Measurements from ENCODE around the gene SLC66A1.

SLC66A1 gene

DNA sequence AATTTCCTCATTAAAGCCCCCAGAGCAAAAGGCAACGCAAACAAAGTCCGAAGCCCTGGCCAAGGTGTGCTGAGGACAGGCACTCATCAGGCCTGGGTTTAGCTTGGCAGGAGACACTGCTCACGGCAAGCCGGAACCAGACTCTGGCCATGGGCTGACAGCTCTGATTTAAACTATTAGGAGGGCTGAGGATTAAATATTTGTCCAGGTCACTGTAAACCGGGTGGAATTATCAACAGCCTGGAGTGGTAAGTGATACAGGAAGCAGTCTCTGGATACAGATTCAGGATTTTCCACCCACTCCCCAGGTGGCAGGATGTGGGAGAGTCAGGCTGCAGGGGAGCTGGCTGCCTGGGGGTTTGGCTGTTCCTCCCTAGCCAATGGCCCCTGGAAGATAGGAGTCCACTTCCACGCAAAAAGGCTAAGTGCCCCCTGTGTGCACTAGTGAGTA lies 42.4 kb downstream of the SLC66A1 start:
- no peaks in the 10 kb centered on the region for H3K9me3 ChIP-seq (ENCODE audit: insufficient read depth, low read length)
- TF ChIP-seq, protein P1, sequence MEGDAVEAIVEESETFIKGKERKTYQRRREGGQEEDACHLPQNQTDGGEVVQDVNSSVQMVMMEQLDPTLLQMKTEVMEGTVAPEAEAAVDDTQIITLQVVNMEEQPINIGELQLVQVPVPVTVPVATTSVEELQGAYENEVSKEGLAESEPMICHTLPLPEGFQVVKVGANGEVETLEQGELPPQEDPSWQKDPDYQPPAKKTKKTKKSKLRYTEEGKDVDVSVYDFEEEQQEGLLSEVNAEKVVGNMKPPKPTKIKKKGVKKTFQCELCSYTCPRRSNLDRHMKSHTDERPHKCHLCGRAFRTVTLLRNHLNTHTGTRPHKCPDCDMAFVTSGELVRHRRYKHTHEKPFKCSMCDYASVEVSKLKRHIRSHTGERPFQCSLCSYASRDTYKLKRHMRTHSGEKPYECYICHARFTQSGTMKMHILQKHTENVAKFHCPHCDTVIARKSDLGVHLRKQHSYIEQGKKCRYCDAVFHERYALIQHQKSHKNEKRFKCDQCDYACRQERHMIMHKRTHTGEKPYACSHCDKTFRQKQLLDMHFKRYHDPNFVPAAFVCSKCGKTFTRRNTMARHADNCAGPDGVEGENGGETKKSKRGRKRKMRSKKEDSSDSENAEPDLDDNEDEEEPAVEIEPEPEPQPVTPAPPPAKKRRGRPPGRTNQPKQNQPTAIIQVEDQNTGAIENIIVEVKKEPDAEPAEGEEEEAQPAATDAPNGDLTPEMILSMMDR (IDR thresholded peaks at IDR 0.05; ENCODE audit: low read depth, low read length), result no peak
- no peak for TF ChIP-seq EZH2phosphoT487 (IDR thresholded peaks at IDR 0.05; ENCODE audit: low read depth)
- no peak overlapping the region for H3K27ac ChIP-seq (ENCODE audit: low read length)
- H2AFZ ChIP-seq (ENCODE audit: low read depth, low read length), result no peak overlapping the region
- peaks cover 3% of the 10 kb centered on the region for H3K36me3 ChIP-seq (replicated peaks; ENCODE audit: low read depth, low read length)
- no peaks in the 10 kb centered on the region for H3K4me1 ChIP-seq (ENCODE audit: low read length)
- H3K9ac ChIP-seq (ENCODE audit: low read length), result no peak overlapping the region
- H3K79me2 ChIP-seq (ENCODE audit: low read length), result no peaks in the 10 kb centered on the region
- H3K4me2 ChIP-seq (ENCODE audit: low read length), result no peak overlapping the region
- H3K4me3 ChIP-seq (ENCODE audit: low read length), result no peak overlapping the region
- H4K20me1 ChIP-seq (ENCODE audit: insufficient read depth, low read length), result no peaks in the 10 kb centered on the region
- no peaks in the 10 kb centered on the region for H3K27me3 ChIP-seq (ENCODE audit: low read depth, low read length)

DNA sequence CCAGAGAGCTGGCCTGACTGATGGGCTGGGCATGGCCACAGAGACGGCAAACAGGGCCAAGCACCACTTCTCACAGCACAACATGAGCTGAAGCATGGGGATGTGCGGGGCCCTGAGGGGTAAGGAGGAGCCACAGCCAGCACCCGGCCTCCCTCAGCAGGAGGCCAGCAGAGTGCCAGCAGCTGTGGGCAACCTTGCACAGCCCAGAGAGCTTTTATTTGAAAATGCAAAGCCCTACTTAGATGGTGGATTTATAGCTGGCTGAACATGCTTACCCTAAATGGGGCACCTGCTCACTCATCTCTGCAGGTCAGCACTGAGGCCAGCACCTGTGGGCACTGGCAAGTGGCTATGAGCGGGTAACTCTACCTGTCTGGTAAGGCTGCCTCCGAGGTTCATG lies 44.1 kb downstream of the SLC66A1 start:
- Histone ChIP-seq H4K20me1 (ENCODE audit: insufficient read depth, low read length) (no peaks in the 10 kb centered on the region), H3K27ac (ENCODE audit: low read length) (no peak overlapping the region), H3K4me3 (ENCODE audit: low read length) (no peak overlapping the region), H3K79me2 (ENCODE audit: low read length) (no peaks in the 10 kb centered on the region), H3K27me3 (ENCODE audit: low read depth, low read length) (no peaks in the 10 kb centered on the region), H3K36me3 (replicated peaks; ENCODE audit: low read depth, low read length) (peaks cover 3% of the 10 kb centered on the region), H3K9ac (ENCODE audit: low read length) (no peak overlapping the region), H2AFZ (ENCODE audit: low read depth, low read length) (no peak overlapping the region), H3K4me1 (ENCODE audit: low read length) (no peaks in the 10 kb centered on the region), H3K9me3 (ENCODE audit: insufficient read depth, low read length) (no peaks in the 10 kb centered on the region), H3K4me2 (ENCODE audit: low read length) (no peak overlapping the region)
- TF ChIP-seq, protein P1 (IDR thresholded peaks at IDR 0.05; ENCODE audit: low read depth, low read length), result no peak
- no peak for TF ChIP-seq EZH2phosphoT487 (IDR thresholded peaks at IDR 0.05; ENCODE audit: low read depth)

DNA sequence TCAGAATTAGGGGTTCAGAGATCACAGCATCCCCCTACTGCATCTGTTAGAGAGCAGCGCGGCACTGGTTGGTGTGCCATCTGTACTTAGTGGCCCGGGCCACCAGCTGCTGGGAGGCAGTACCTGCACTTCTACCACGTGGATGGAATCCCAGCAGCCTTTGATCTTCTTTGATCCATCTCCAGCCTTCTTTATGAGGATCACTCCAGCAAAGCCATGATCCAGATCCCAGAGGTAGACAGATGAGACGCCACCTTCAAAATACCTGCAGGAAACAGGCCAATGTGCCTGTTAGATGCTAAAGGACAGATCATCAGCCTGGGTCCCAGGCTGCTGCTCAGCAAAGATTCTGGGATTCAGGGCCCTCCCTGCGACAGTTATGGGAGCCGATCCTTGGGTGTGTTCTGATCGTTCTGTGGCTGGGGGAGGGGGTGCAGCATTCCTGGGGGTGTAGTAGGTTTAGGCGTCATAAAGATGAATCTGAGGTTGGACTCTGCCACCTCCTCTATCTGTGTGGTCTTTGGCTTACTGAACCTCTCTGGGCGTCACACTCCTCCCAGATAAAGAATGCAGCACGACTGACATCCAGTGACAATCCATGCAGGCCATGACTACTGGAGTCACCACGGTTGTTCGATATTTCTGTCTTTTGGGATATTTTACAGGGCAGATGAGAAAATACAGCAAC lies 45.3 kb downstream of the SLC66A1 start:
- TF ChIP-seq EZH2phosphoT487 (IDR thresholded peaks at IDR 0.05; ENCODE audit: low read depth), result no peak
- TF ChIP-seq, protein P1 (IDR thresholded peaks at IDR 0.05; ENCODE audit: low read depth, low read length), result no peak
- no peak overlapping the region for H3K9ac ChIP-seq (ENCODE audit: low read length)
- H4K20me1 ChIP-seq (ENCODE audit: insufficient read depth, low read length), result no peaks in the 10 kb centered on the region
- H2AFZ ChIP-seq (ENCODE audit: low read depth, low read length), result no peak overlapping the region
- H3K4me2 ChIP-seq (ENCODE audit: low read length), result no peak overlapping the region
- H3K4me1 ChIP-seq (ENCODE audit: low read length), result no peaks in the 10 kb centered on the region
- H3K4me3 ChIP-seq (ENCODE audit: low read length), result no peak overlapping the region
- H3K27ac ChIP-seq (ENCODE audit: low read length), result no peak overlapping the region
- no peaks in the 10 kb centered on the region for H3K27me3 ChIP-seq (ENCODE audit: low read depth, low read length)
- no peaks in the 10 kb centered on the region for H3K79me2 ChIP-seq (ENCODE audit: low read length)
- peaks cover 3% of the 10 kb centered on the region for H3K36me3 ChIP-seq (replicated peaks; ENCODE audit: low read depth, low read length)
- no peaks in the 10 kb centered on the region for H3K9me3 ChIP-seq (ENCODE audit: insufficient read depth, low read length)

DNA sequence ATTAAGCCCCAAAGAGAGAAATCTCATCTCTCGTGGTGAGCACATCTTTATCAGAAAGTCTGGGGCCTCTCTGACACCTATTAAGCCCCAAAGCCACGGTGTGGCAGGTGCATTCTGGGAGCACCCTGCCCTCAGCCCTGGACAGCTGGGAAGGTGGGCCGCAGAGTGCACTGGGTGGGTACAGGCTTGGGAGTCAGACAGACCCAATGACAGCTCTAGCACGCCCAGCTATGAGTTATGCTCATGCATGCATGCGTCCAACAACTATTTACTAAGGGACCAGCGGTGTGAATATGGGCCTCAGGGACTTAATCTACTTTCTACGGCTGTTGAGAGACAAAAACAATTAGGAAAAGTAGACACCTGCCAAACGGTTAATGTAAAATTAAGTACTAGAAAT lies 46.6 kb downstream of the SLC66A1 start:
- no peaks in the 10 kb centered on the region for H3K79me2 ChIP-seq (ENCODE audit: low read length)
- H3K9me3 ChIP-seq (ENCODE audit: insufficient read depth, low read length), result no peaks in the 10 kb centered on the region
- no peaks in the 10 kb centered on the region for H4K20me1 ChIP-seq (ENCODE audit: insufficient read depth, low read length)
- peaks cover 3% of the 10 kb centered on the region for H3K36me3 ChIP-seq (replicated peaks; ENCODE audit: low read depth, low read length)
- no peak overlapping the region for H3K9ac ChIP-seq (ENCODE audit: low read length)
- no peaks in the 10 kb centered on the region for H3K4me1 ChIP-seq (ENCODE audit: low read length)
- no peak overlapping the region for H3K4me2 ChIP-seq (ENCODE audit: low read length)
- no peak overlapping the region for H3K27ac ChIP-seq (ENCODE audit: low read length)
- H3K4me3 ChIP-seq (ENCODE audit: low read length), result no peak overlapping the region
- no peaks in the 10 kb centered on the region for H3K27me3 ChIP-seq (ENCODE audit: low read depth, low read length)
- TF ChIP-seq EZH2phosphoT487 (IDR thresholded peaks at IDR 0.05; ENCODE audit: low read depth), result no peak
- TF ChIP-seq, protein P1 (IDR thresholded peaks at IDR 0.05; ENCODE audit: low read depth, low read length), result no peak
- H2AFZ ChIP-seq (ENCODE audit: low read depth, low read length), result no peak overlapping the region

Data from OCI-LY3 (cell line).